ENCODE data around the gene ZNF467.

ZNF467 gene

DNA sequence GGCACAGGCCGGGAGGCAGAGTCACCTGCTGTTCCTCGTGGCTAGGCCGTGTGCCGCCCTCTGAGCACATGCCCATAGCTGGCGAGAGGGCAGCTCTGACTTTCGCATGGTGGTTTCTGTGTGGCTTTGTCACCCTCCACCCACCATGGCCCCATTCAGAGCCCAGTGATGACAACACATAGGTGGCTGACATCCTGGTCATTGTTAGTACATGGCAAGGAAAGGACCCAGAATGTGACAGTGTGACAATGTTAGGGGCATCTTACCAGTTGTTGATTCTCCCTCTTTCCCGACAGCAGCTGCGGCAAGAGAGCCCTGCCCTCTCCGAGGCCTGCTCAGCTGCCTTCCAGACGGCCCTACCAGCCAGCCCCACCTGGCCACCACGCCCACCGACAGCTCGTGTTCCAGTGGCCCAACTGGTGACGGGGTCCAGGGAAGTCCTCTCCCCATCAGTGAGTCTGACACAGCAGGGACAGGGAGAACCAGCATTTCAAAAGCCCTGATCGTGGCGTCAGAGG lies 52.2 kb downstream of the ZNF467 start:
- no peak for TF ChIP-seq CTCF (IDR thresholded peaks at IDR 0.05; ENCODE audit: low read depth, low read length)
- no peak for DNase-seq (ENCODE audit: extremely low read depth, low read depth)

DNA sequence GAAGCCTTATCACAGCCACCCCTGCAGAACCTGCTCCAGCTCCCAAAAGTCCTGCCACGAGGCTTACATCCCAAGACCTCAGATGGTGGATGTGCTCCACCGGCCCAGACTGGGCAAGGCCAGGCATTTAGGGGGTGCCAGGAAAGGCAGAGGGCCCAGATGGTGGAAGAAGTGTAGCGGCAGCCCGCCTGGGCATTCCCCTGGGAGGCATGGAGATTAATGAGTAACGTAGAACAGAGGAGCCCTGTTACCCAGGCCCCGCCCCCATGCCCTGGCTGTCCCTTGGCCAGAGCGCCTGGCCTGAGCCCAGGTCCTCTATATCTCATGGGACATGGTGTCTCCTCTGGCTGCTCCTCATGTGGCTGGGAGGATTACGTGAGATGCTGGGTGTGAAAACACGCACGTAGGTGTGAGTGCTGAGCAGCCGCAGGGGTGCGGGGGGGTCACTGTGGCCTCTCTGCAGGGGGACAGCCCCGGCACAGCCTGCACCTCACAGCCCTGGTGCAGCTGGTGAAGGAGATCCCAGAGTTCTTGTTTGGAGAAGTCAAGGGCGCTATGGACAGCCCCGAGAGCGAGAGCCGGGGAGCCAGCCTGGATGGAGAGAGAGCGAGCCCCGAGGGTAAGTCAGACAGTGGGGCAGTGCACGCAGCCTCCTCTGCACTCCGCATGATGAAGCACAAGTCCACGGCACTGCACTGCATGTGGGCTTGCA lies 52.9 kb downstream of the ZNF467 start:
- no peak for DNase-seq (ENCODE audit: extremely low read depth, low read depth)
- TF ChIP-seq CTCF (IDR thresholded peaks at IDR 0.05; ENCODE audit: low read depth, low read length), result no peak

DNA sequence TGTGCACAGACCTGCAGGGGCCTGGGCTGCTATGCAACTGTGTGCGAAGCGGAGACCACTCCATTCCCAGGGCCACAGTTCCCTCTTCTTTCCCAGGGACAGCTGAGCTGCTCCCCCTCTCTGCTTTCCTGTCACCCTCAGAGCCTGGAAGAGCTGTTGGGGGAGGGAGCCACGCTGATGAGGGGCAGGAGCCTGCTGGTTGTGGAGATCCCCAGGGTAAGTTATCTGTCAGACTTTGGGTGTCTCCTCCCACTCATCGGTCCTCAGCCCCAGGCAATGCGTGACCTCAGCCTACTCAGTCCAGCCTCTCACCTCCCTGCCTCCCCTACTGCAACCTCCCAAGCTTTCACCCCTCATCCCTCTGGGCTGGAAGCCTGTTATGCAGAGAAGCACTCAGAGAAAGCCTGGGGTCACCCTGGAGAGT lies 53.5 kb downstream of the ZNF467 start:
- no peak for DNase-seq (ENCODE audit: extremely low read depth, low read depth)
- no peak for TF ChIP-seq CTCF (IDR thresholded peaks at IDR 0.05; ENCODE audit: low read depth, low read length)

DNA sequence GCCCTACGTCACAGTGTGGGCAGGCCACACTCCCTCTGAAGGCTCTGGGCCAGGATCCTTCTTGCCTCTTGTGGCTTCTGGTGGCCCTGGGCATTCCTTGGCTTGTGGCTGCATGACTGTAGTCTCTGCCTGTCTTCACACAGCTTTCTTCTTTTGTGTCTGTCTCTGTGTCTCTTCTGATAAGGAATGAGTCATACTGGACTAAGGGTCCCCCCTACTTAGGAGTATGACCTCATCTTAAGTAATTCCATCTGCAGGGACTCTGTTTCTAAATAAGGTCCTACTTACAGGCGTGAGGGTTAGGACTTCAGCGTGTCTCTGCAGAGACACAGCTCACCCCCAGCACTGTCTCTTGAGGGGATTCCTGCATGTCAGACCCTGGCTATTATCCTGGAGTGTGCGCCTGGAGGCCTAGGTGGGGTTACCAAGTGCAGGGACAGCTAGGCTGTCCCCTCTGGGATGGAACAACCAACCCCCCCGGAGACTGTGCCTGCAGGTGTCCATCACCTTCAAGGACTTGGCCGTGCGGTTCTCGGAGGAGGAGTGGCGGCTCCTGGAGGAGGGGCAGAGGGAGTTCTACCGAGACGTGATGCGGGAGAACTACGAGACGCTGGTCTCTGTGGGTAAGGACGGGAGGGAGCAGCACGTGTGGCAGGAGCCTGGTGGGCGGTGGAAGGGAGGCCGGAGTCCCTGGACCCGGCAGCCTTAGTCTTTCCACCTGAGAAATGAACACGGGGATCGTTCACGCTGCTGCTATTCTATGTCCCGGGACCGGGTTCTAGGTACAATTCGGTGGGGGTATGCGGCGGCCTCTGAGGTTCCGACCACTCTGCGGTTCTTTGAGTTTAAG lies 54.1 kb downstream of the ZNF467 start:
- no peak for TF ChIP-seq CTCF (IDR thresholded peaks at IDR 0.05; ENCODE audit: low read depth, low read length)
- peak; percentile 18 for DNase-seq (ENCODE audit: extremely low read depth, low read depth)

DNA sequence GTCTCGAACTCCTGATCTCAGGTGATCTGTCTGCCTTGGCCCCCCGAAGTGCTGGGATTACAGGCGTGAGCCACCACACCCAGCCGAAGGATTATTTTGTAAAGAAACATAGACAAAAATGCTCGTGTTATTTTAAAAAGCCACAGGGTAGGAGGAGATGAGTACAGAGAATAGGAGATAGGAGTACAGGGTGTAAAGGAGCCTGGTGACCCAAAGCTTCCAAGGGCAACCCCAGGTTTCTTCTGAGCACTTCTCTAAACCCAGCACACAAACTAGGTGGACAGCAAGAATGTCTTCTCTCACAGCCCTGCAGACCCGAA lies 54.7 kb downstream of the ZNF467 start:
- TF ChIP-seq CTCF (IDR thresholded peaks at IDR 0.05; ENCODE audit: low read depth, low read length), result no peak
- DNase-seq (ENCODE audit: extremely low read depth, low read depth), result no peak

DNA sequence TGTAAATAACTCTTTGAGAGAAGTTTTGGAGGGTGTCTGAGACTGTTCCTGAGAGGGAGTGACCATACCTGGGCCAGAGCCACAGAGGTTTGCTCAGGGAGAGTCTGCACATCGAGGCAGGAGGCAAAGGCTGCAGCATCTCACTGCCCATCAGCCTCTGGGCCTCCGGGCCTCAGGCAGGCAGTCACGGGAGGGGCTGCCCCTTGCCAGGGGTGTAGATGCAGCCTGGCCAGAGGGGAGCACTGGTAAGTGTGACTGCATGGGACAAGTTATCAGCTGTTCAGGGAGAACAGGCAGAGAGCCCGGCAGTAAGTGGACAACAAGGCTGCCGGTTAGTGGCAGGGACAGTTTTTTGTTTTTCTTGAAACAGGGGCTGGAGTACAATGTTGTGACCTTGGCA lies 55.9 kb downstream of the ZNF467 start:
- DNase-seq (ENCODE audit: extremely low read depth, low read depth), result no peak
- TF ChIP-seq CTCF (IDR thresholded peaks at IDR 0.05; ENCODE audit: low read depth, low read length), result no peak

GRCh38 chr7:149716932-149717307 lies 56.5 kb downstream of the ZNF467 start:
- DNase-seq (ENCODE audit: extremely low read depth, low read depth), result no peak
- TF ChIP-seq CTCF (IDR thresholded peaks at IDR 0.05; ENCODE audit: low read depth, low read length), result no peak

All from AG09319 (cell line).